CD14-positive monocyte (primary cell): Measurements from ENCODE around the gene SCAPER. TPM values are rescaled to one million over a fixed set of nuclear protein-coding genes. Genes with fewer than 3 reads are reported as not detected.
A peak's percentile ranks its signal among the peaks of the same experiment; 100 is the strongest.

Experiments used
- DNase-seq, 3 donors: peaks; one replicate each; pipeline ENCODE4 v3.0.0-alpha.2; 2011 to 2022
- H2AFZ ChIP-seq: 2 replicates; pipeline ENCODE4 v1.6.0; 2012; ENCODE audit warnings: mild to moderate bottlenecking, low read depth, low read length, inconsistent platforms; ENCODE audit not compliant: insufficient read depth, poor library complexity, severe bottlenecking
- H3K27ac ChIP-seq, 2 donors: 1 replicate in 1 of 2; 2 replicates in 1 of 2; pipeline ENCODE4 v1.5.1; 2012 to 2013; ENCODE audit warnings: low read length in 2 of 2, control low read depth in 1 of 2, inconsistent platforms in 1 of 2, low read depth in 1 of 2, mild to moderate bottlenecking in 1 of 2
- H3K27me3 ChIP-seq, 2 donors: one replicate each; pipeline versions ENCODE4 v1.6.0 to v1.6.1; 2011 to 2013; ENCODE audit warnings: low read length in 2 of 2; ENCODE audit not compliant: control insufficient read depth in 2 of 2, insufficient read depth in 2 of 2
- H3K36me3 ChIP-seq, 2 donors: replicated peaks in 1 of 2; 1 replicate in 1 of 2; 2 replicates in 1 of 2; pipeline versions ENCODE4 v1.5.1 to v1.6.1; 2012 to 2013; ENCODE audit warnings: low read length in 2 of 2, control low read depth in 1 of 2, inconsistent platforms in 1 of 2, mild to moderate bottlenecking in 1 of 2; ENCODE audit not compliant: insufficient read depth in 2 of 2, control insufficient read depth in 1 of 2
- H3K4me1 ChIP-seq, 2 donors: 1 replicate in 1 of 2; 2 replicates in 1 of 2; pipeline versions ENCODE4 v1.5.1 to v1.6.1; 2012 to 2013; ENCODE audit warnings: low read length in 2 of 2, control low read depth in 1 of 2, inconsistent platforms in 1 of 2, mild to moderate bottlenecking in 1 of 2, moderate library complexity in 1 of 2; ENCODE audit not compliant: insufficient read depth in 2 of 2, control insufficient read depth in 1 of 2
- H3K4me2 ChIP-seq: replicated peaks from 2 replicates; pipeline ENCODE3; 2012; ENCODE audit warnings: low read length, moderate library complexity, mild to moderate bottlenecking; ENCODE audit not compliant: poor library complexity, severe bottlenecking; ENCODE audit errors: extremely low read depth
- H3K4me3 ChIP-seq, 3 experiments: fragments of 200-600 bp in 1 of 3; sonication (generic) in 1 of 3; replicated peaks in 1 of 3; 1 replicate in 2 of 3; 2 replicates in 1 of 3; pipeline ENCODE4 v1.5.1; 2011 to 2013; ENCODE audit warnings: low read length in 3 of 3, mild to moderate bottlenecking in 3 of 3, control low read depth in 2 of 3, low read depth in 2 of 3, inconsistent platforms in 1 of 3, moderate library complexity in 1 of 3
- H3K79me2 ChIP-seq: 2 replicates; pipeline ENCODE4 v1.6.0; 2012; ENCODE audit warnings: mild to moderate bottlenecking, control low read depth, inconsistent platforms, low read length, moderate library complexity; ENCODE audit not compliant: insufficient read depth
- H3K9ac ChIP-seq: 2 replicates; pipeline ENCODE4 v1.6.0; 2017; ENCODE audit warnings: low read length, mild to moderate bottlenecking; ENCODE audit not compliant: insufficient read depth, poor library complexity, severe bottlenecking
- H3K9me3 ChIP-seq, 2 donors: replicated peaks in 1 of 2; 1 replicate in 1 of 2; 2 replicates in 1 of 2; pipeline versions ENCODE4 v1.5.1 to v1.6.1; 2012 to 2013; ENCODE audit warnings: low read length in 2 of 2, control low read depth in 1 of 2; ENCODE audit not compliant: control insufficient read depth in 1 of 2, insufficient read depth in 1 of 2
- H4K20me1 ChIP-seq: 2 replicates; pipeline ENCODE4 v1.6.0; 2012; ENCODE audit warnings: mild to moderate bottlenecking, low read length, control low read depth, moderate library complexity; ENCODE audit not compliant: insufficient read depth
- H3K27ac Mint-ChIP-seq, 7 donors: one replicate each; pipeline ENCODE4 v1.8.0; 2020; ENCODE audit warnings: mild to moderate bottlenecking in 7 of 7, mixed read lengths in 7 of 7, moderate library complexity in 6 of 7, inconsistent platforms in 2 of 7
- H3K27me3 Mint-ChIP-seq, 3 donors: one replicate each; pipeline ENCODE4 v1.8.0; 2021 to 2022; ENCODE audit warnings: low read depth in 3 of 3, mild to moderate bottlenecking in 3 of 3, mixed read lengths in 3 of 3, moderate library complexity in 3 of 3, inconsistent platforms in 1 of 3
- H3K36me3 Mint-ChIP-seq, 2 donors: one replicate each; pipeline ENCODE4 v1.8.0; 2020; ENCODE audit warnings: mixed read lengths in 2 of 2, inconsistent platforms in 1 of 2, mild to moderate bottlenecking in 1 of 2
- H3K4me1 Mint-ChIP-seq: one replicate; pipeline ENCODE4 v1.8.0; 2020; ENCODE audit warnings: mild to moderate bottlenecking, mixed read lengths
- H3K4me3 Mint-ChIP-seq, 2 donors: one replicate each; pipeline ENCODE4 v1.8.0; 2020; ENCODE audit warnings: mild to moderate bottlenecking in 2 of 2, mixed read lengths in 2 of 2, moderate library complexity in 1 of 2
- H3K9me3 Mint-ChIP-seq, 7 donors: one replicate each; pipeline ENCODE4 v1.8.0; 2020 to 2022; ENCODE audit warnings: mixed read lengths in 7 of 7, mild to moderate bottlenecking in 6 of 7, moderate library complexity in 6 of 7, inconsistent platforms in 2 of 7
- CTCF ChIP-seq: fragments of 200-600 bp; IDR thresholded peaks from one replicate; pipeline ENCODE4 v1.8.0; 2022; ENCODE audit warnings: antibody characterized with exemption, mild to moderate bottlenecking
- WGBS: methylation state at CpG from one replicate; pipeline ENCODE4 v1.1.5; 2013; ENCODE audit warnings: missing lambda C conversion rate; ENCODE audit not compliant: insufficient coverage; 5-methylcytosine and 5-hydroxymethylcytosine counted together
- intact Hi-C, 2 donors: fragments of 100-400 bp; cut with micrococcal nuclease; formaldehyde crosslinking; loops; one replicate each; pipeline versions ENCODE4 v1.15.0 to v1.15.1; 2023
- polyA plus RNA-seq, 3 donors: library from polyadenylated mRNA; depleted of rRNA in 1 of 3; unstranded in 2 of 3; stranded (reverse) in 1 of 3; fragments of 300-500 nt in 2 of 3; fragments of >200 nt in 1 of 3; fragmentation: Illumina TruSeq in 2 of 3; gene quantifications; 1 replicate in 2 of 3; 2 replicates in 1 of 3; pipeline ENCODE4 v1.2.3, GENCODE V29; 2012 to 2021

The SCAPER gene
- polyA plus RNA-seq, 3 donors: 2.5 to 5.4 (median 4.2) TPM

- Histone ChIP-seq H3K36me3 (no peaks in the 10 kb centered on the region), H3K27me3 (peaks cover 63 to 86% of the 10 kb centered on the region in 2 donors), H4K20me1 (peaks cover 39% of the 10 kb centered on the region), H3K9ac (peak overlapping the region; percentile 10), H3K4me1 (peaks cover 80 to 87% of the 10 kb centered on the region in 2 donors), H3K27ac (no peak overlapping the region), H2AFZ (peak overlapping the region; percentile 66), H3K4me2 (peak overlapping the region; percentile 91), H3K79me2 (no peaks in the 10 kb centered on the region), H3K9me3 (peaks cover 9 to 47% of the 10 kb centered on the region in 2 donors), H3K4me3 (peak overlapping the region in 1 of 3 experiments; percentile 79)
- Mint-ChIP-seq H3K27ac (peak overlapping the region in 3 of 7 donors; percentile 22 to 59 (median 31)), H3K27me3 (peaks cover 83 to 98% (median 88%) of the 10 kb centered on the region in 3 donors), H3K36me3 (peaks cover 18 to 41% of the 10 kb centered on the region in 2 donors), H3K9me3 (peaks cover 0 to 65% (median 56%) of the 10 kb centered on the region in 7 donors), H3K4me3 (peak overlapping the region; percentile 86 to 99), H3K4me1 (peaks cover 76% of the 10 kb centered on the region)
- peak; percentile 70 to 82 (median 79) for DNase-seq
- TF ChIP-seq CTCF: no peak
- 10% methylated on average over 20 of the region's 26 CpGs for WGBS
- intact Hi-C loops: no loop called here
These were observed 566.4 kb downstream of the SCAPER start for GRCh38 chr15:76338486-76339304.

- H3K9me3 ChIP-seq: peaks cover 9 to 40% of the 10 kb centered on the region in 2 donors
These were observed 567.2 kb downstream of the SCAPER start for GRCh38 chr15:76337696-76338485.

More at GRCh38 chr15:76337696-76338485, 567.2 kb downstream of the SCAPER start:
- Mint-ChIP-seq H3K27ac (no peak overlapping the region), H3K9me3 (peaks cover 0 to 60% (median 49%) of the 10 kb centered on the region in 7 donors), H3K4me1 (peaks cover 70% of the 10 kb centered on the region), H3K36me3 (peaks cover 13 to 39% of the 10 kb centered on the region in 2 donors), H3K27me3 (peaks cover 79 to 98% (median 88%) of the 10 kb centered on the region in 3 donors), H3K4me3 (peak overlapping the region; percentile 83 to 99)
- Histone ChIP-seq H3K79me2 (no peaks in the 10 kb centered on the region), H3K9ac (peak overlapping the region; percentile 10), H3K36me3 (no peaks in the 10 kb centered on the region), H2AFZ (peak overlapping the region; percentile 65), H4K20me1 (peaks cover 31% of the 10 kb centered on the region), H3K27me3 (peaks cover 58 to 86% of the 10 kb centered on the region in 2 donors), H3K4me2 (peak overlapping the region; percentile 91), H3K4me3 (peak overlapping the region; percentile 19 to 79 (median 24)), H3K4me1 (peaks cover 77 to 81% of the 10 kb centered on the region in 2 donors), H3K27ac (no peak overlapping the region)
- DNase-seq: peak in 1 of 3 donors; percentile 16
- 3% methylated on average over 86 of the region's 89 CpGs for WGBS
- no peak for TF ChIP-seq CTCF
- intact Hi-C loops: no loop called here
